NCI-H446 treated with DMSO at 0.1 percent for 48 hours (cell line): ENCODE results near the gene NRDE2.

ENCODE experiments used
- DNase-seq: peaks from one replicate; lab custom pipeline; 2025; lab: John Stamatoyannopoulos, UW

NRDE2 gene, protein sequence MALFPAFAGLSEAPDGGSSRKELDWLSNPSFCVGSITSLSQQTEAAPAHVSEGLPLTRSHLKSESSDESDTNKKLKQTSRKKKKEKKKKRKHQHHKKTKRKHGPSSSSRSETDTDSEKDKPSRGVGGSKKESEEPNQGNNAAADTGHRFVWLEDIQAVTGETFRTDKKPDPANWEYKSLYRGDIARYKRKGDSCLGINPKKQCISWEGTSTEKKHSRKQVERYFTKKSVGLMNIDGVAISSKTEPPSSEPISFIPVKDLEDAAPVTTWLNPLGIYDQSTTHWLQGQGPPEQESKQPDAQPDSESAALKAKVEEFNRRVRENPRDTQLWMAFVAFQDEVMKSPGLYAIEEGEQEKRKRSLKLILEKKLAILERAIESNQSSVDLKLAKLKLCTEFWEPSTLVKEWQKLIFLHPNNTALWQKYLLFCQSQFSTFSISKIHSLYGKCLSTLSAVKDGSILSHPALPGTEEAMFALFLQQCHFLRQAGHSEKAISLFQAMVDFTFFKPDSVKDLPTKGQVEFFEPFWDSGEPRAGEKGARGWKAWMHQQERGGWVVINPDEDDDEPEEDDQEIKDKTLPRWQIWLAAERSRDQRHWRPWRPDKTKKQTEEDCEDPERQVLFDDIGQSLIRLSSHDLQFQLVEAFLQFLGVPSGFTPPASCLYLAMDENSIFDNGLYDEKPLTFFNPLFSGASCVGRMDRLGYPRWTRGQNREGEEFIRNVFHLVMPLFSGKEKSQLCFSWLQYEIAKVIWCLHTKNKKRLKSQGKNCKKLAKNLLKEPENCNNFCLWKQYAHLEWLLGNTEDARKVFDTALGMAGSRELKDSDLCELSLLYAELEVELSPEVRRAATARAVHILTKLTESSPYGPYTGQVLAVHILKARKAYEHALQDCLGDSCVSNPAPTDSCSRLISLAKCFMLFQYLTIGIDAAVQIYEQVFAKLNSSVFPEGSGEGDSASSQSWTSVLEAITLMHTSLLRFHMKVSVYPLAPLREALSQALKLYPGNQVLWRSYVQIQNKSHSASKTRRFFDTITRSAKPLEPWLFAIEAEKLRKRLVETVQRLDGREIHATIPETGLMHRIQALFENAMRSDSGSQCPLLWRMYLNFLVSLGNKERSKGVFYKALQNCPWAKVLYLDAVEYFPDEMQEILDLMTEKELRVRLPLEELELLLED

DNA sequence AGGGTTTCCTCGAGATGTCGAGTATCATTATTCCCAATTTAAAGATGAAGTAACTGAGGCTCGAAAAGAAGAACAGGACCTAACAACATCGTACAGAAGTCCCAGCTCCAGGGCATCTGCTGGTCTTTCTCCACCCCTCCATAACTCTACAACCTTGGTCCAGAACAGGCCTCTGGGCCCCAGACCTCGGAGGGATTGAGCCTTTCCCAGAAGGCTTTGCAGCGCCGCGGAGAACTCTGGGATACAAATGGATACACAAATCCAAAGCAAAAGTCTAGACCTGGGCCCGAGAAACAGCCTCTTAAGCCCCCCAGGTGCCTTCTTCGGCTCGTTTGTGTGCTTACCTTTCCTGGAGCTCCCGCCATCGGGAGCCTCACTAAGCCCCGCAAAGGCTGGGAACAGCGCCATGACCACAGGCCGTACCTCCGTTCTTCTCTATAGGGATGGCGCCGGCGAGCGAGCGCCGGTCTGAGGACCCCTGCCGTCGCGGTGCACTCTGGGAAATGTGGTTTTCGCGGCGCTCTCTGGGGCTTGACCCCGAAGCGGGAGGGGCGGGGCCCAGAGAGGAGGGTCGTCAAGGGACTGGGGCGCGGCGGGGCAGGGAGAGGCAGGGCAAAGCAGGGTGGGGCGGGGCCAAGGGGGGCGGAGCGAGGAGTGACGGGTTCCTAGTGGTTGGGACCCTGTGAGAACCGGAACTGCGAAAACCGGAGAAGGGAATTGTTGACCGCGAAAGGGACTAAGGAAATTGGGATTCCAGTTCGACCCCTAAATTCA is at the start of gene NRDE2:
Gene NRDE2 (minus strand): TSS at position 445 of the 774 bp plus-strand sequence. CDS start 37 bp downstream, at position 408.
- DNase-seq = peak; percentile 95

DNA sequence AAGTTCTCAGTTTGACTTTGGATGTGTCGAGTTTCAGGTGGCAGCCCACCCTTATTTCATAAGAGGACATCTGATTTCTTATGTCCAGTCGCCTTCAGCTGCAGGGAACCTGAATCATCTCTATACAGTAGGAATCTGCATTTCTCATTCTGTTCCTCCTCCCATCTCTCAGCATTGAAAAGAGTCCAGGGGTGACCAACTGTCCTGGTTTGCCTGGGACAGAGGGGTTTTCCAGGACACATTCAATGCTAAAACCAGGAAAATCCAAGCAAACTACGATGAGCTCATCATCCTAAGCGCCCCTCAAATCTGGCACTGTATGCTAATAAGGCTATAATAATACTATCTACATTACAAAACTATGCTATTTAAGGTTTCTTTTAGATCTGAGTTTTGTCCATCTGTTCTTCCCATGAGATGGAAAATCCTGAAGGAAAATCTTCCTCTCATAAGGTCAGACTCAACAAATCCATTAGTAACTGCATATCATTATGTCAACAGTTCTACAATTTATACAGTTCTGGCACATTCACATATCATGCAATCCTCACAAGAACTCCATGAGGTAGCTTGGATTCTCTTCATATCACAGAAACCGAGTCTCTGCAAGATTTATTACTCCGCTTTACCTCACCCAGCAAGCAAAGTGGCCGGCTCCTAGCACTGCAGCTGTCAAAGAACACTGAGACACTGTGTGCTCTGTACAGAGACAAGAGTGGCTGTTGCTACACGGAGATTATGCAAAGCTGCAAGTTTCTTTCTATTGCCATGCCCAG is 49.5 kb upstream of the NRDE2 start:
- no peak for DNase-seq

DNA sequence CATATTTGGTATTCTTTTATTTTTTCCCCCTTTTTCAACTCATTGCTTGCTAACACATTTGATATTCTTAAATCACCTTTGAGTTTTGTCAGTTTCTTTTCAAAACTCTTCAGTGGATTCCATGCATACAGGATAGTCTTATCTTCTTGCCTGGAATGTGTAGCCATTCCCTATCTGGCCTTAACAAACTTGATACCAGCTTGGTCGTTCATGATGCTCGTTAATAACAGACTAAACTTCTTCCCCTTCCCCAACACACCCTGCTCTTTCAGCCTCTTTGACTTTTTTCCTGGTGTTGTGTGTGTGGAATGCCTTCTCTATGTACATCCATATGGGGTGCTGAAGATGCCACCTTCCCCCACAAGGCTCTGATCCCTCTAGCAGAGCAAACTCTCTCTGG is 47.4 kb upstream of the NRDE2 start:
- no peak for DNase-seq

DNA sequence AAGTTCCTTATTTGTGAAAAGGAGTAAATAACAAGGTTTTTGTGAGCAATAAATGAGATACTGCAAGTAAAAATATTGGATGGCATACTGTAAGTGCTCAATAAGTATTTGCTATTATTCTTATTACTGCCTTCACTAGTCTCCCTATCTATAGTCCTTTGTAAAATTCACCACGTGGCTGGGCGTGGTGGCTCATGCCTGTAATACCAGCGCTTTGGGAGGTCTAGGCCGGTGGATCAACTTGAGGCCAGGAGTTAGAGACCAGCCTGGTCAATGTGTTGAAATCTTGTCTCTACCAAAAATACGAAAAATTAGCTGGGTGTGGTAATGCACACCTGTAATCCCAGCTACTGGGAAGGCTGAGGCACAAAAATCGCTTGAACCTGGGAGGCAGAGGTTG is 46.5 kb upstream of the NRDE2 start:
- no peak for DNase-seq

DNA sequence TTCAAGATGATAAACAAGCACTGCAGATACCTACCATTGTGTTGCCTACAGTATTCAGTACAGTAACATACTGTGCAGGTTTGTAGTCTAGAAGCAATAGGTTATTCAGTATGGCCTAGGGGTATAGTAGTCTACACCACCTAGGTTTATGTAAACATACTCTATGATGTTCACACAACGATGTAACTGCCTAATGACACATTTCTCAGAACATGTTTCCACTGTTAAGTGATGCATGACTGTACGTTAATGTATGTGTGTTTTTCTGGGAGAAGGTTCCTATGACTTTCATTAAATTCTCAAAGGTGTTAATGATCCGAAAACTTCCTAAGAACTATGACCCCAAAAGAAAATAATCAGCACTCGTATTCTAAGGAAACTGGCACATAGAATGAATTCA is 44.2 kb upstream of the NRDE2 start:
- DNase-seq = no peak

DNA sequence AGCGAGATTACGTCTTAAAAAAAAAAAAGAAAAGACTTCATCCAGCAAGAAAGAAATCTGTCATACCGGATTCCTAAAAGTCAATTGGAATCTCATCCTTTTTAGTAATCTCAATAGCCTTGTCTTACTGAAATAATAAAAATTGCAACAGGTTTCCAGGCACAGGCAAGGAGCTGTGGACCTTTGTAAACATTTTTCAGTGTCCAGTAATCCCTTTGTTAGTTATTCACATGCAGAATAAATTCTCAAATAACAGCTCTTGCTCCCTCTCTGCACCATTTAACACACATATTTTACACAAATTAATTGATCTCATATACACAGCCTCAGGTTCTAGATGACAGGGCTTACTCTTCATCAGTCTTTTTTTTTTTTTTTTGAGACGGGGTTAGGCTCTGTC is 43.1 kb upstream of the NRDE2 start:
- DNase-seq = no peak

DNA sequence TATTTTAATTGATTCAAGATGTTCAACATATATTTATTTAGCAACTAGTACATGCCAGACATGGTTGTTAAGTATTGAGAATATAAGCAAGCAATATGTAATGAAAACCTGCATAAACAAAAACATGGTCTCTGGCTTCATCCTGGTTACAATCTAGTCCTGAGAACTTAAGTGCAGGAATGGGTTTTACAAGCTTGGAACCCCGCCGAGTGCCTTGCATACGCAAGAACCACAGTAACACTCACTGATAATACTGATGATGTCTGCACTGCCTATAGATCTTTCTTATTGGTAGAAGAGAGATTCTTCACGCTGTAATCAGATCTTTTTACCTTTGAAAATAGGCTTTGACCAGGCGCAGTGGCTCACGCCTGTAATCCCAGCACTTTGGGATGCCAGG is 42.1 kb upstream of the NRDE2 start:
- no peak for DNase-seq

DNA sequence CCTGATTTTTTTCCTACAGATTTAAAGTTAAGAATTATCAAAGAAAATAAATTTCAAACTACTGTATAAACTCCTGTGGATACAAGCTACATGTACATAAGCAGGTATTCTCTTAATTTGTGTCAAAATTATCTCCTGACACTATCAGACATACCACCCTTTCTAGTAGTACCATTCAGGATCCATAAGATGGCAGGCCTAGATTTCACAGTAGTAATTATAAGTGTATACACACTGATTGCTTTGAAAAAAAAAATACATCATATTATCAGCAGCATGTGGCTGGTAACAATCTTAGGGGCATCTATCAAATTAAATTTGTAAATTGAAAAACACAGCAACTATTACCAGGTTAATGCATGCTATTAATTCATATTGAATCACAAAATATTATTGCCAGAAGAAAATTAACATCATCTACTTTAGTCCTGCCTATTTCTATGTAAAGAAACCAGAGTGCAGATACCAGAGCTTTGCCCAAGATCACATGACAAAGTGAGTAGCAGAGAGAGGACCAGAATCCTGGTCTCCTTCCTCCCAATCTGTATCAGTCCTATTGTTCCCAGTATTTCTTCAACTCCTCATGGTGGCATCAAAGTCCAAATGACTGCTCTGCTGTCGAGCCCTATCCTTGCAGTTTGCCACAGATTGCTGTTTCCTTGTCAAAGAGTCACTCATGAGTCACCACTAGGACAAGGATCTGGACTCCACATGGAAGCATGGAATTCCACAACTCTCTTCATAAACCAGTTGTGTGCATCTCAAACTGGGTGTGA is 37.4 kb upstream of the NRDE2 start:
- no peak for DNase-seq

DNA sequence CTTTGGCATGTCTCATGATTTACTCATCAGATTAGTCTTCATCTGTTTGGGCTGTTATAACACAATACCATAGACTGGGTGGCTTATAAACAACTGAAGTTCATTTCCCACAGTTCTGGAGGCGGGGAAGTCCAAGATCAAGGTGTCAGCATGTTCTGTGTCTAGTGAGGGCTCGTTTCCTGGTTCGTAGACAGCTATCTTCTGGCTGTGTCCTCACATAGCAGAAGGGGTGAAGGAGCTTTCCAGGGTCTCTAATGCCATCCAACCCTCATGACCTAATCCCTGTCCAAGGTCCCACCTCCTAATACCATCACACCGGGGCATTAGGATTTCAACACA is 30.8 kb upstream of the NRDE2 start:
- DNase-seq = no peak

DNA sequence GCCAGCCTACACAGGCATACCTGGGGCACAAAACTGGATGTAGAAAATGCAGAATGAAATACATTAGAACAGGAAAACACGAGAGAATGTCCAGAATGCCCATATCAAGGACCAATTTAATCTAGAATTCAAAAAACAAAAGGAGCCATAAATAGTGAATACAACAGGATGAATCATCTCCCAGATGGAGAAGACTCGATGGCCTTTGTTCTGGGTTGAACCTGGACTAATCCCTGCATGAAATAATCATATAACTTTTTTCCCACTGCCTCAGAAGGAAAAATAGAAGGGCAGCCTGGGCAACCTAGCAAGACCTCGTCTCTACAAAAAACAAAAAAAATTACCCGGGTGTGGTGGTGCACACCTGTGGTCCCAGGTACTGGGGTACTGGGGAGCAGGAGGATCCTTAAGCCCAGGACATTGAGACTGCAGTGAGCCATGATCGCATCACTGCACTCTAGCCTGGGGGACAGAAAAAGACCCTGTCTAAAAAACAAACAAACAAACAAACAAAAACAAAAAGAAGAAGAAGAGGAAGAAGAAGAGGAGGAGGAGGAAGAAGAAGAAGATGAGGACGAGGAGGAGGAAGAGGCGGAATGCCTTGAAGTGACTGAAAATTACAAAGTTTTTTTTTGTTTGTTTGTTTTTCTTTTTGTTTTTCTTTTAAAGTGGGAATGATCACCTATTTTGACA is 30.3 kb upstream of the NRDE2 start:
- no peak for DNase-seq

DNA sequence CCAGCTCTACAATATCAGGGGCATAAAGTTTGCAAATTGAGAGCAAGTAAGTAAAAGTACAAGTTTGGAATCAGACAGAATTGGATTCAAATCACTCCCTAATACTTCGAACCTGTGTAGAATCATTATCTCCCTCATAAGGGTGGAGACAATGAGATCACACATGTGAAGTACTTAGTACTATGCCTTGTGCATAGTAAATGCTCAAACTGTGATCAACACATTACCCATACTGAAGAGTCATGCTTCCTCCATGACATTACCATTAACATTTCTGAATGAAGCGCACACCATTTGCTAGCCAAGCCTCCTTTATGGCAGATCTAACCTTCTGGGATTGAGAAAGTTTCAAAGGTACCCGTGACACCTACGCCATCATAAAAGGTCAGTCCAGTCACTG is 26.6 kb upstream of the NRDE2 start:
- no peak for DNase-seq

DNA sequence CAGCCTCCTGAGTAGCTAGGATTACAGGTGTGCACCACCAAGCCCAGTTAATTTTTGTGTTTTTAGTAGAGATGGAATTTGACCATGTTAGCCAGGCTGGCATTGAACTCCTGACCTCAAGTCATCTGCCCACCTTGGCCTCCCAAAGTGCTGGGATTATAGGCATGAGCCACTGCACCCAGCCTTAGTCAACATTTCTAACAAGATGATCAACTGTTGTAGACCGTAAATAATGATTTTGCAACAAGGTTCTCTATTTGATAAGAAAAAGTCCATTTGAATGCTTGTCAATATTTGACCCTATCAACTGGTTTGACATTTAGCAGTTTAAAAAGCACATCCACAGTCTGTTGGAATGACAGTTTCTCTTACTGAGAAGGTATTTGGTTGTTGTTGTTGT is 25.2 kb upstream of the NRDE2 start:
- no peak for DNase-seq

DNA sequence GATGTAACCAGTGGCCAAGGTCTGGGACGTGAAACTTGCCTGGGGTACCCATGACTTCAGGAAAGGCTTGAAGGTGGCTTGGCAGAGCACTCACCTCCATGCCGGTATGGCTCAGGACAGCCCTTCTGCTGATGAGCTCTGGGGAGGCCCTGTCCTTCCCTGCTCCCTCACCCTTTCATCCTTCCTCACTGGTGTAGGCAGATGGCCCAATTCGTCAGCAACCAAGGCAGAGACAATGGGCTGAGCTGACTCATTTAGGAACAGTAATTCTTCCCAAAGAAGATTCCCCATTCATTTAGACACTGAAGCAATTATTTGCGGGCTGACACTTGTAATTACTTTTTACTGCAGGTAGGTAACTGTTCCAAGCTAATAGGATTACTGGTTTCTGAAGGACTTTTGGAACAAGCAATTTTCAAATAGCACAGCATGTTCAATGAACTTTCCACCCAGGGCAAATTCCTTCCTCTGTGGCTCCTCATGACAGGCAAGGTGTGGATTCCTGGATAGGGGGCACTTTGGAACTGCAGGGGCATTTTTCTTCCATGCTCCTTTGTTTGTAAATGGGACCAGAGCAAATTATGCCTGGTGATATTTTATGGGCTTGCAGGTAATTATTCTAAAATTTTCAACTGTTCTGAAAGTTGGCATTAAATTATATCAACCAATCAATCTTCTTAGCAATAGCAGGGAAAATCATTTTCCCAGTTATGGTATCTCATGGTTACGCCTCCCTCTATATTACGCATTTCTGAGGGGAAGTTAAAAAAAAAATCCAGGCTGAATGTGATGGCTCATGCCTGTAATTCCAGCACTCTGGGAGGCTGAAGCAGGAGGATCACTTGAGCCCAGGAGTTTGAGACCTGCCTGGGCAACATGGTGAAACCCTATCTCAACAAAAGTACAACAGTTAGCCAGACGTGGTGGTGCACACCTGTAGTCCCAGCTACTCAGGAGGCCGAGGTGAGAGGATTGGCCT is 24.1 kb upstream of the NRDE2 start:
- DNase-seq = peak; percentile 12

DNA sequence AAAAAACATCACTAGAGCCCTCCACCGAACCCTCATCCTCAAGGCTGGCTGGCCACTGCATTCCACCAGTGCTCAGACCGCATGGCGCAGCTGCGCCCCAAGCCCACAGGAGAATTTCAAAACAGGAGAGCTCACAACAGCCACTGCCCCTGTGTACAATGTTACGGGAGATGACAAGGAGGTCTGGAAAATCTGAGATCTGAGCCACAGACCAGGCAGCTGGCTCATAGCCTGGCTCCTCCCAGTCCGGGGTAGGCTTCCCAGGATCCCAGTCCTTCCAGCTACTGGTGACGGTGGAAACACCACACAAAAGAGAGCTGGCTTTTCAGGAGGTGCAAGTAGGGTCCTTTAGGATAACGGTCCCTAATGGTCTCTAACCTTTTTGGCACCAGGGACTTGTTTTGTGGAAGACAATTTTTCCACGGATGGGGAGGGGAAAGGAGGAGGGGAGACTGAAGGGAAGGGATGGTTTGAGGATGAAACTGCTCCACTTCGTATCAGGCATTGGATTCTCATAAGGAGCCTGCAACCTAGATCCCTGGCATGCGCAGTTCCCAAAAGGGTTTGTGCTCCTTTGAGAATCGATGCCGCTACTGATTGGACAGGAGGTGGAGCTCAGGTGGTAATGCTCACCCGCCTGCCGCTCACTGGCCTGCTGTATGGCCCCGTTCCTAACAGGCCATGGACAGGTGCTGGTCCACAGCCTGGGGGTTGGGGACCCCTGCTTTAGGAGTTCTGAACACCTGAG is 23.0 kb upstream of the NRDE2 start:
- no peak for DNase-seq

DNA sequence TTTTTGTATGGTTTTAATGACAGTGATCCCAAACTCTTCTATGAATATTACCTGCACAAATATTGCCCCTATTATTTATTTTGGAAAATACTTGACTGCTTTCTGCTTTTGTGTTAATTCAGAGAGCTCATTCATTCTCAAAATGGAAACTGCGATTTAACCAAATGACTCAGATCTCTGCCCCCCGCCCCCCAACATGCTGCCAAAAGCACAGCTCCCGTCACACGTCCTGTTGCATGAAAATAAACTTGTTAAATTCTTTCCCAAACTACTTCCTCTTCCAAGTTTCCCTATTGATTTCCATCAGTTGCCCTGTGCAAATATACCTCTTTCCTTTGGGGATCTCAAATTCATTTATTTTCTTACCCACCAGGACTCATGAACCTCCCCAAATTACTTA is 18.0 kb upstream of the NRDE2 start:
- DNase-seq = no peak

DNA sequence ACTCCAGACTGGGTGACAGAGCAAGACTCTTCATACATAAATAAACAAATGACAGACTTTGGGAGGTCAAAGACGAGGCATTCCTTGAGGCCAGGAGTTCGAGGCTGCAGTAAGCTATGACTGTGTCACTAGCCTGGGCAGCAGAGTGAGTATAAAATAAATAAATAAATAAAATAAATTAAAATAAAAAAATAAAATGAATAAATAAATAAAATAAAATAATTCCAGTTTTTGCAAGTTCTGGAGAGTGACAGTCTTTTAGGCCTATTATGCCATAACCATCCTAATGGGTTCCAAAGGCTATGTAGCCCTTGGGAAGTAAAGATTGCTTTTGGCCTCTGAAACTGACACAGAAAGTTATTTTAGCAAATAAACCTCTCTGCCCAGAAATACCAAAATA is 16.5 kb upstream of the NRDE2 start:
- no peak for DNase-seq

DNA sequence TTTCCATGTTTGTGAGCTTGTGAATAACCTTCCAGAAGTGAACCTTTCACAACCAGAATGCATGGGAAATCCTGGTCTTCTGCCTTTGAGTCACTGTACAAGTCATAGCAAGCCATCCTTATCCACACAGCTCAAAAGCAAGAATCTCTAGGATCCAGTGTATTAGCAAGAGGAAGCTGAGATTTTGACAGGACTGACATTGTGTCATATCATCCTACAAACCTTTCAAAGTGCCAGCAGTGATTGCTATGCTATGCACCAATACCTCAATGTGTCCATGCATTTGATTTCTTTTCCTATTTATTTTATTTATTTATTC is 13.5 kb upstream of the NRDE2 start:
- DNase-seq = no peak
